RWPE2 (cell line): ENCODE data around the gene TXLNG.
"Not testable (repeated sequence)": the region's sequence is repeated elsewhere in the genome, so short reads cannot be mapped to it uniquely, and the experiment has no call there.

Experiments
- ATAC-seq: fragments of 200-7000 bp; cut with Tn5 transposase; 3 replicates; pipeline ENCODE4 v1.9.1; 2021; ENCODE audit warnings: low read depth
- DNase-seq: peaks from one replicate; pipeline ENCODE4 v3.0.0-alpha.2; 2020; ENCODE audit warnings: low spot score
- H3K27ac ChIP-seq: fragments of 450-650 bp; 2 replicates; pipeline ENCODE4 v1.5.1; 2017; ENCODE audit warnings: mild to moderate bottlenecking; ENCODE audit not compliant: poor library complexity, severe bottlenecking
- H3K27me3 ChIP-seq: fragments of 250-450 bp; sonication (Bioruptor Pico); 2 replicates; pipeline ENCODE4 v1.5.1; 2021; ENCODE audit warnings: mild to moderate bottlenecking, moderate library complexity; ENCODE audit not compliant: insufficient read depth, poor library complexity, severe bottlenecking
- H3K36me3 ChIP-seq: fragments of 250-450 bp; sonication (Bioruptor Pico); 2 replicates; pipeline ENCODE4 v1.5.1; 2020; ENCODE audit warnings: low read depth, mild to moderate bottlenecking, moderate library complexity
- H3K4me1 ChIP-seq: fragments of 250-450 bp; sonication (Bioruptor Pico); 2 replicates; pipeline ENCODE4 v1.5.1; 2021; ENCODE audit warnings: mild to moderate bottlenecking, moderate library complexity; ENCODE audit not compliant: insufficient read depth, poor library complexity, severe bottlenecking
- H3K4me3 ChIP-seq: fragments of 250-450 bp; sonication (Bioruptor Pico); 2 replicates; pipeline ENCODE4 v1.5.1; 2021; ENCODE audit warnings: mild to moderate bottlenecking, moderate library complexity; ENCODE audit not compliant: severe bottlenecking
- H3K9me3 ChIP-seq: fragments of 250-450 bp; sonication (Bioruptor Pico); 2 replicates; pipeline ENCODE4 v1.5.1; 2021; ENCODE audit warnings: mild to moderate bottlenecking, moderate library complexity; ENCODE audit not compliant: severe bottlenecking
- CTCF ChIP-seq: fragments of 450-650 bp; IDR thresholded peaks from one replicate; pipeline ENCODE4 v1.5.1; 2017; ENCODE audit warnings: mild to moderate bottlenecking, moderate library complexity; ENCODE audit not compliant: poor library complexity, severe bottlenecking

The TXLNG gene

GRCh38 chrX:16771483-16772398, 14.5 kb upstream of the TXLNG start:
- no peak for DNase-seq
- Histone ChIP-seq H3K36me3 (no peaks in the 10 kb centered on the region), H3K27ac (peak overlapping the region; percentile 41), H3K27me3 (no peaks in the 10 kb centered on the region), H3K4me1 (peaks cover 5% of the 10 kb centered on the region), H3K9me3 (no peaks in the 10 kb centered on the region), H3K4me3 (no peak overlapping the region)
- no peak for TF ChIP-seq CTCF
- peak; percentile 80 for ATAC-seq

- H3K27ac ChIP-seq: peak overlapping the region; percentile 41
- H3K4me3 ChIP-seq: no peak overlapping the region
- no peaks in the 10 kb centered on the region for H3K36me3 ChIP-seq
- H3K4me1 ChIP-seq: peaks cover 5% of the 10 kb centered on the region
- H3K27me3 ChIP-seq: no peaks in the 10 kb centered on the region
- no peaks in the 10 kb centered on the region for H3K9me3 ChIP-seq
- no peak for TF ChIP-seq CTCF
- ATAC-seq: no peak
- no peak for DNase-seq
These were observed 13.8 kb upstream of the TXLNG start for GRCh38 chrX:16772460-16772859.

GRCh38 chrX:16774746-16775145, 11.5 kb upstream of the TXLNG start:
- Histone ChIP-seq H3K4me1 (peaks cover 5% of the 10 kb centered on the region), H3K36me3 (no peaks in the 10 kb centered on the region), H3K9me3 (no peaks in the 10 kb centered on the region), H3K27me3 (no peaks in the 10 kb centered on the region), H3K4me3 (no peak overlapping the region), H3K27ac (peak overlapping the region; percentile 14)
- TF ChIP-seq CTCF: no peak
- DNase-seq (no peak), ATAC-seq (no peak)

- Histone ChIP-seq H3K36me3 (no peaks in the 10 kb centered on the region), H3K27ac (peak overlapping the region; percentile 16), H3K9me3 (no peaks in the 10 kb centered on the region), H3K27me3 (no peaks in the 10 kb centered on the region), H3K4me3 (no peak overlapping the region), H3K4me1 (no peaks in the 10 kb centered on the region)
- no peak for DNase-seq
- ATAC-seq: no peak; the same call in 2 of the 3 replicates
- no peak for TF ChIP-seq CTCF
These were observed 7.7 kb upstream of the TXLNG start for GRCh38 chrX:16778545-16778944.

- Histone ChIP-seq H3K4me1 (no peaks in the 10 kb centered on the region), H3K4me3 (no peak overlapping the region), H3K27me3 (no peaks in the 10 kb centered on the region), H3K36me3 (no peaks in the 10 kb centered on the region), H3K27ac (peak overlapping the region; percentile 16), H3K9me3 (no peaks in the 10 kb centered on the region)
- no peak for TF ChIP-seq CTCF
- no peak for DNase-seq
- no peak for ATAC-seq
These were observed 7.3 kb upstream of the TXLNG start for GRCh38 chrX:16778993-16779392.

GRCh38 chrX:16779815-16780214, 6.5 kb upstream of the TXLNG start:
- not testable (repeated sequence) for H3K27ac ChIP-seq, ATAC-seq, H3K9me3 ChIP-seq, DNase-seq, H3K36me3 ChIP-seq, H3K4me1 ChIP-seq, H3K27me3 ChIP-seq, H3K4me3 ChIP-seq
